ENCODE measurements around the gene DDX51.

DNA sequence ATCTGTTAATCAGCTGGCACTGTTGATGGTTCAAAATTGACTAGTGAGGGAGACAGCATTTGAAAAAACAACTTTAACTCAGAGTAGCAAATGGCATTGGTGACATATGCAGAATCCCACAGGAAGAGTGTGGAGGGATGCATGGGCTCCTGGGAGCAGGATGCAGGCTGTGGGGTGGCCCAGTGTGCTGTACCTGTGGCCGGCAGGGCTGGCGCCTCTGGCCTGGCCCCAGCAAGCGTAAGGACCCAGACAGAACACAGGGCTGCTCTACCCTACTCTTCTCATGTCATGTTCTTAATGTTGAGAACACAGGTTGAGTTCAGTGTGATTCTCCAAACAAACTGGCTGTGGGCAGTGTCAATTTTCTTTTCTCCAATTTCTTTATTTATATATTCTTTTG is 33.4 kb downstream of the DDX51 start:
- TF ChIP-seq ZNF565 (CRISPR knock-in tag; conservative IDR thresholded peaks at IDR 0.05; ENCODE audit: low read depth), result no peak
- TF ChIP-seq, protein P1, sequence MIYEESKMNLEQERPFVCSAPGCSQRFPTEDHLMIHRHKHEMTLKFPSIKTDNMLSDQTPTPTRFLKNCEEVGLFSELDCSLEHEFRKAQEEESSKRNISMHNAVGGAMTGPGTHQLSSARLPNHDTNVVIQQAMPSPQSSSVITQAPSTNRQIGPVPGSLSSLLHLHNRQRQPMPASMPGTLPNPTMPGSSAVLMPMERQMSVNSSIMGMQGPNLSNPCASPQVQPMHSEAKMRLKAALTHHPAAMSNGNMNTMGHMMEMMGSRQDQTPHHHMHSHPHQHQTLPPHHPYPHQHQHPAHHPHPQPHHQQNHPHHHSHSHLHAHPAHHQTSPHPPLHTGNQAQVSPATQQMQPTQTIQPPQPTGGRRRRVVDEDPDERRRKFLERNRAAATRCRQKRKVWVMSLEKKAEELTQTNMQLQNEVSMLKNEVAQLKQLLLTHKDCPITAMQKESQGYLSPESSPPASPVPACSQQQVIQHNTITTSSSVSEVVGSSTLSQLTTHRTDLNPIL (CRISPR knock-in tag; IDR thresholded peaks at IDR 0.05; ENCODE audit: low read depth), result no peak
- TF ChIP-seq, protein P2, sequence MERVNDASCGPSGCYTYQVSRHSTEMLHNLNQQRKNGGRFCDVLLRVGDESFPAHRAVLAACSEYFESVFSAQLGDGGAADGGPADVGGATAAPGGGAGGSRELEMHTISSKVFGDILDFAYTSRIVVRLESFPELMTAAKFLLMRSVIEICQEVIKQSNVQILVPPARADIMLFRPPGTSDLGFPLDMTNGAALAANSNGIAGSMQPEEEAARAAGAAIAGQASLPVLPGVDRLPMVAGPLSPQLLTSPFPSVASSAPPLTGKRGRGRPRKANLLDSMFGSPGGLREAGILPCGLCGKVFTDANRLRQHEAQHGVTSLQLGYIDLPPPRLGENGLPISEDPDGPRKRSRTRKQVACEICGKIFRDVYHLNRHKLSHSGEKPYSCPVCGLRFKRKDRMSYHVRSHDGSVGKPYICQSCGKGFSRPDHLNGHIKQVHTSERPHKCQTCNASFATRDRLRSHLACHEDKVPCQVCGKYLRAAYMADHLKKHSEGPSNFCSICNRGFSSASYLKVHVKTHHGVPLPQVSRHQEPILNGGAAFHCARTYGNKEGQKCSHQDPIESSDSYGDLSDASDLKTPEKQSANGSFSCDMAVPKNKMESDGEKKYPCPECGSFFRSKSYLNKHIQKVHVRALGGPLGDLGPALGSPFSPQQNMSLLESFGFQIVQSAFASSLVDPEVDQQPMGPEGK (CRISPR knock-in tag; IDR thresholded peaks at IDR 0.05; ENCODE audit: borderline replicate concordance), result no peak
- TF ChIP-seq ZNF8 (CRISPR knock-in tag; IDR thresholded peaks at IDR 0.05), result no peak

All from SK-N-SH treated with all-trans-retinoic acid at 6 μM for 48 hours (cell line).